ENCODE results near the gene SMAD5. TPM values are rescaled to one million over a fixed set of nuclear protein-coding genes. Genes with fewer than 3 reads are reported as not detected.

SMAD5 gene
- total and polyA plus RNA-seq, 2 experiments from 2014 or later: 37.5 to 56.6 TPM

GRCh38 chr5:136094913-136095641 is 37.6 kb upstream of the SMAD5 start (continued):
- TF ChIP-seq ZNF462 (CRISPR knock-in tag; IDR thresholded peaks at IDR 0.05): no peak
- TF ChIP-seq POLR2AphosphoS5 (IDR thresholded peaks at IDR 0.05; ENCODE audit: low read depth): no peak
- no peak for TF ChIP-seq NANOG (IDR thresholded peaks at IDR 0.05; ENCODE audit: borderline replicate concordance)
- no peak for TF ChIP-seq ZNF331 (CRISPR knock-in tag; IDR thresholded peaks at IDR 0.05; ENCODE audit: low read depth)

- Histone ChIP-seq H3K9me2 (ENCODE audit: insufficient read depth) (0 out of 2 replicates have a peak, but pooled peaks cover 4% of the 10 kb centered on the region), H3K79me2 (replicated peaks; ENCODE audit: insufficient read depth) (no peaks in the 10 kb centered on the region)
- H3K4me1 Mint-ChIP-seq: peaks cover 14% of the 10 kb centered on the region
- TF ChIP-seq ZNF331 (CRISPR knock-in tag; IDR thresholded peaks at IDR 0.05; ENCODE audit: low read depth): no peak
- no peak for TF ChIP-seq ZNF114 (CRISPR knock-in tag; IDR thresholded peaks at IDR 0.05)
- TF ChIP-seq CREB1 (CRISPR knock-in tag; IDR thresholded peaks at IDR 0.05; ENCODE audit: low read depth): no peak
- TF ChIP-seq NANOG (IDR thresholded peaks at IDR 0.05; ENCODE audit: borderline replicate concordance): no peak
- no peak for TF ChIP-seq CTCF (conservative IDR thresholded peaks at IDR 0.05; ENCODE audit: low read depth in 2 of 2)
- no peak for TF ChIP-seq POLR2AphosphoS5 (IDR thresholded peaks at IDR 0.05; ENCODE audit: low read depth)
- no peak for TF ChIP-seq REST (IDR thresholded peaks at IDR 0.05; ENCODE audit: unreplicated experiment)
- TF ChIP-seq STAT1 (IDR thresholded peaks at IDR 0.05; ENCODE audit: unreplicated experiment): no peak
- no peak for TF ChIP-seq EZH2 (IDR thresholded peaks at IDR 0.05; ENCODE audit: low read depth, unreplicated experiment)
- no peak for TF ChIP-seq ETS1 (IDR thresholded peaks at IDR 0.05)
Observed at GRCh38 chr5:136098176-136098575, 34.5 kb upstream of the SMAD5 start.

More at GRCh38 chr5:136098176-136098575, 34.5 kb upstream of the SMAD5 start:
- Mint-ChIP-seq H3K9me3 (no peaks in the 10 kb centered on the region), H3K36me3 (ENCODE audit: low read depth) (no peaks in the 10 kb centered on the region), H3K27me3 (ENCODE audit: insufficient read depth, low read depth, poor library complexity) (peaks cover 2% of the 10 kb centered on the region), H3K4me3 (no peak overlapping the region), H3K27ac (no peak overlapping the region)
- Histone ChIP-seq H3K27me3 (ENCODE audit: insufficient read depth) (no peaks in the 10 kb centered on the region), H3K27ac (ENCODE audit: low read depth) (no peak overlapping the region), H3F3A (replicated peaks; ENCODE audit: low read depth) (no peaks in the 10 kb centered on the region), H3K4me3 (no peak overlapping the region), H3K4me1 (ENCODE audit: insufficient read depth) (peaks cover 17% of the 10 kb centered on the region), H2AFZ (peak overlapping the region; percentile 44; the same call in 1 of the 2 replicates), H3K4me2 (peak overlapping the region; percentile 37; the same call in 1 of the 2 replicates), H4K20me1 (replicated peaks; ENCODE audit: insufficient read depth) (no peaks in the 10 kb centered on the region), H3K36me3 (ENCODE audit: insufficient read depth) (no peaks in the 10 kb centered on the region)
- DNase-seq (ENCODE audit: low spot score) (no peak), ATAC-seq (peak; percentile 30; the same call in 2 of the 3 replicates)
